Spleen (tissue), 11 donors: ENCODE data around the gene CCDC102A. TPM values are rescaled to one million over a fixed set of nuclear protein-coding genes. Genes with fewer than 3 reads are reported as not detected.

Source experiments
- DNase-seq: peaks from one replicate; pipeline ENCODE4 v3.0.0-alpha.2; 2020
- H3K27ac ChIP-seq, 8 donors: fragments of 200-600 bp; sonication (generic) in 7 of 8; 1 replicate in 4 of 8; 2 replicates in 4 of 8; pipeline versions ENCODE4 v1.5.0 to v1.8.0; 2016 to 2021; ENCODE audit warnings: inconsistent platforms in 4 of 8, mild to moderate bottlenecking in 4 of 8, moderate library complexity in 1 of 8
- H3K27me3 ChIP-seq, 7 donors: fragments of 200-600 bp; sonication (generic) in 6 of 7; replicated peaks in 1 of 7; 1 replicate in 4 of 7; 2 replicates in 3 of 7; pipeline versions ENCODE4 v1.5.0 to v1.8.0; 2016 to 2021; ENCODE audit warnings: inconsistent platforms in 3 of 7, mild to moderate bottlenecking in 1 of 7
- H3K36me3 ChIP-seq, 6 donors: fragments of 200-600 bp; sonication (generic) in 5 of 6; 1 replicate in 4 of 6; 2 replicates in 2 of 6; pipeline versions ENCODE4 v1.5.0 to v1.8.0; 2016 to 2021; ENCODE audit warnings: inconsistent platforms in 2 of 6
- H3K4me1 ChIP-seq, 6 donors: fragments of 200-600 bp; sonication (generic) in 5 of 6; 1 replicate in 3 of 6; 2 replicates in 3 of 6; pipeline versions ENCODE4 v1.5.0 to v1.8.0; 2016 to 2021; ENCODE audit warnings: inconsistent platforms in 3 of 6
- H3K4me3 ChIP-seq, 8 donors: fragments of 200-600 bp; sonication (generic) in 7 of 8; 1 replicate in 4 of 8; 2 replicates in 4 of 8; pipeline versions ENCODE4 v1.5.0 to v1.8.0; 2016 to 2021; ENCODE audit warnings: inconsistent platforms in 4 of 8, mild to moderate bottlenecking in 4 of 8, moderate library complexity in 2 of 8
- H3K9me3 ChIP-seq, 8 donors: fragments of 200-600 bp; sonication (generic) in 7 of 8; 1 replicate in 4 of 8; 2 replicates in 4 of 8; pipeline versions ENCODE4 v1.5.0 to v1.8.0; 2016 to 2021; ENCODE audit warnings: inconsistent platforms in 4 of 8
- POLR2A ChIP-seq, 3 donors: fragments of 450-650 bp; IDR thresholded peaks; one replicate each; pipeline ENCODE4 v1.5.1; 2017; ENCODE audit warnings: antibody characterized with exemption in 3 of 3, mild to moderate bottlenecking in 1 of 3
- POLR2AphosphoS5 ChIP-seq, 3 donors: sonication (generic); formaldehyde crosslinking; IDR thresholded peaks; one replicate each; pipeline ENCODE4 v1.5.1; 2017; ENCODE audit warnings: antibody characterized with exemption in 3 of 3
- WGBS, 5 donors: extraction: QIAGEN DNeasy Blood & Tissue Kit in 3 of 5; methylation state at CpG; one replicate each; pipeline versions ENCODE4 v1.1.5 to v1.1.7; 2013 to 2018; 5-methylcytosine and 5-hydroxymethylcytosine counted together
- intact Hi-C: fragments of 100-400 bp; cut with DNase I; formaldehyde crosslinking; loops from one replicate; pipeline ENCODE4 v1.15.0; 2023; ENCODE audit warnings: low total_unique reads
- polyA plus RNA-seq, 3 donors: library from polyadenylated mRNA; stranded (reverse); fragments of 200-250 nt; gene quantifications; one replicate each; pipeline ENCODE4 v1.2.1, GENCODE V29; 2013
- total RNA-seq, 7 donors: library from RNA; depleted of rRNA in 3 of 7; stranded (reverse); fragments of >200 nt in 3 of 7; fragmentation: NEBNext Ultra II Directional in 4 of 7; extraction: Animal tissue kit (Norgen Biotek cat#: 25700) in 4 of 7; gene quantifications; one replicate each; pipeline versions ENCODE4 v1.1.0 to v1.2.1, GENCODE V29; 2016 to 2021
- TF ChIP-seq, protein P1 (sequence below), 11 experiments: fragments of 200-600 bp in 7 of 11; fragments of 450-650 bp in 4 of 11; sonication (generic) in 4 of 11; IDR thresholded peaks in 8 of 11; conservative IDR thresholded peaks in 3 of 11; 1 replicate in 7 of 11; 2 replicates in 4 of 11; pipeline versions ENCODE4 v1.4.0 to v1.8.0; 2016 to 2021; ENCODE audit warnings: antibody characterized with exemption in 11 of 11, inconsistent platforms in 4 of 11, mild to moderate bottlenecking in 1 of 11
- donor health status: healthy with polysubstance abuse.
- donor health status: DM: no; HTN: no; CAD: no; lungs with moderate emphysema.
- donor health status: DM: no; HTN: no; CAD: no.
- donor health status: Bipolar disorder and iron deficiency.
- donor health status: healthy.
- donor health status: DM: no; HTN: no; CAD: no.
- donor health status: DM: yes; HTN: yes; CAD: no.

Gene CCDC102A
- total and polyA plus RNA-seq, 10 donors = 4.6 to 14.8 (median 7.8) TPM

DNA sequence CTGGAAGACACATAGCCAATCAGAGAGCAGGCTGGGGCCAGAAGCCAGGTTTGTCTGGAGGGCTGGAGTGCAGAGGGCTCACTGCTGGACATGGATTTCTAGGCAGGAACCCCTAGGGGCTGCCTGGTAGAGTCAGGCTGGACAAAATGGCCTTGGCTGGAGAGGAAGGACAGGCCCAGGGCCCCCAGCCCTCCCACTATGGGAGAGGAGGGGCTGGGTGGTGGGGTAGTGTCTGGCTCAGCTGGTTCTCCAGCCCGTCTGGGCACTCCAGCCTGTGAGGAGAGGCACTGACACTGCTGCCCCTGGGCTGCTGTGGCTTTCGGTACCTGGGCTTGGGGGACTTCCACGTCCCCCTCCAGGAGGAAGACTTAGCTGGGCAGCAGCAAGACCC, 28.3 kb downstream of the CCDC102A start:
- TF ChIP-seq, protein P1, sequence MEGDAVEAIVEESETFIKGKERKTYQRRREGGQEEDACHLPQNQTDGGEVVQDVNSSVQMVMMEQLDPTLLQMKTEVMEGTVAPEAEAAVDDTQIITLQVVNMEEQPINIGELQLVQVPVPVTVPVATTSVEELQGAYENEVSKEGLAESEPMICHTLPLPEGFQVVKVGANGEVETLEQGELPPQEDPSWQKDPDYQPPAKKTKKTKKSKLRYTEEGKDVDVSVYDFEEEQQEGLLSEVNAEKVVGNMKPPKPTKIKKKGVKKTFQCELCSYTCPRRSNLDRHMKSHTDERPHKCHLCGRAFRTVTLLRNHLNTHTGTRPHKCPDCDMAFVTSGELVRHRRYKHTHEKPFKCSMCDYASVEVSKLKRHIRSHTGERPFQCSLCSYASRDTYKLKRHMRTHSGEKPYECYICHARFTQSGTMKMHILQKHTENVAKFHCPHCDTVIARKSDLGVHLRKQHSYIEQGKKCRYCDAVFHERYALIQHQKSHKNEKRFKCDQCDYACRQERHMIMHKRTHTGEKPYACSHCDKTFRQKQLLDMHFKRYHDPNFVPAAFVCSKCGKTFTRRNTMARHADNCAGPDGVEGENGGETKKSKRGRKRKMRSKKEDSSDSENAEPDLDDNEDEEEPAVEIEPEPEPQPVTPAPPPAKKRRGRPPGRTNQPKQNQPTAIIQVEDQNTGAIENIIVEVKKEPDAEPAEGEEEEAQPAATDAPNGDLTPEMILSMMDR (IDR thresholded peaks at IDR 0.05 in 8 of 11, conservative IDR thresholded peaks at IDR 0.05 in 3 of 11) = no peak
- TF ChIP-seq POLR2AphosphoS5 (IDR thresholded peaks at IDR 0.05) (no peak), POLR2A (IDR thresholded peaks at IDR 0.05) (no peak)
- no peaks in the 10 kb centered on the region for H3K9me3 ChIP-seq
- intact Hi-C loops = no loop called here

DNA sequence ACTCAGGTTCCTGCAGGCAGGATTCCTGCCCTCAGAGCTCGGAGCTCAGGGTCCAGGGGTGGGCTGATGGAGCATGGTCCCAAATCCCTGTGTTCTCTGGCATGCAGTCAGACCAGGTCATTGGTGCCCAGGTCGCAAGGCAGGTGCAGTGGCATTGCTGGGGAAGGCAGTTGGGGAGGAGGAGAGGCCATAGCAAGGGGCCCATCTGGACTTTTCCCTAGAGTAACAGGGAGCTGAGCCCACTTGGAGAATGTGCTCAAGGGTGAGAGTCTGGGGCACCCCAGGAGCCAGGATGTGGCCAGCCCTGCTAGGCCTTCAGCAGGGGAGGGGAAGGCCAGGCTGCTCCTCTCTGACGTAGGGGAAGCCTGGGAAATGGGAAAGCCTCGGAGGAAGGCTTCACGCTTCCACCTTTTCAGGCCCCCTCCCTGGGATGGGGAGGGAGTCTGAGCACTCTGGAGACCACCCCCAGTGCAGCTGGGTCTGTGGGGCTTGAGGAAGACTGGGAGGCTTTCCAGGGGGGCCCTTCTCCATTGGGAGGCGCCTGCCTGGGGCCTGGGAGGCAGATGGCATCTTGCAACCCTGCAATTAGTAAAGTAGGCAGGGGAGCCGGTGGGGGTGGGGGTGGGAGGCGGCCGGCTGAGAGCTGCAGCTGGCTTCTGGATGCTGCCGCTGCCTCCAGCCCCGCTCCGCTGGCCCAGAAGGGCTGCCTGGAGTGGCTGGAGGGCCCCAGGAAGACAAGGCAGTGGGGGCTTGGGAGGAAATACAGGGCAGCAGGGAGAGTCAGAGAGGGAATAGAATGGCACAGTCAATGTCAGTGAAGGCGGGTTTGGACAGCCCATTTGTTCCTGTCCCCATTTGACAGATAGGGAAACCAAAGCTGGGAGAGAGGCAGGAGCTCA, 29.0 kb downstream of the CCDC102A start:
- intact Hi-C loops = no loop called here
- H3K4me3 ChIP-seq = no peak overlapping the region

More for the DNA sequence above, 28.3 kb downstream of the CCDC102A start:
- no peak overlapping the region for H3K27ac ChIP-seq
- H3K36me3 ChIP-seq = peaks cover 0 to 13% (median 4%) of the 10 kb centered on the region in 6 donors
- H3K27me3 ChIP-seq = peaks cover 0 to 4% (median 0%) of the 10 kb centered on the region in 7 donors
- no peak for DNase-seq
- no peak overlapping the region for H3K4me3 ChIP-seq
- H3K4me1 ChIP-seq = peaks cover 0 to 33% (median 11%) of the 10 kb centered on the region in 6 donors
- WGBS, 5 donors = 57 to 86% (median 83%) methylated on average over 1 to 3 of the region's 3 CpGs

DNA sequence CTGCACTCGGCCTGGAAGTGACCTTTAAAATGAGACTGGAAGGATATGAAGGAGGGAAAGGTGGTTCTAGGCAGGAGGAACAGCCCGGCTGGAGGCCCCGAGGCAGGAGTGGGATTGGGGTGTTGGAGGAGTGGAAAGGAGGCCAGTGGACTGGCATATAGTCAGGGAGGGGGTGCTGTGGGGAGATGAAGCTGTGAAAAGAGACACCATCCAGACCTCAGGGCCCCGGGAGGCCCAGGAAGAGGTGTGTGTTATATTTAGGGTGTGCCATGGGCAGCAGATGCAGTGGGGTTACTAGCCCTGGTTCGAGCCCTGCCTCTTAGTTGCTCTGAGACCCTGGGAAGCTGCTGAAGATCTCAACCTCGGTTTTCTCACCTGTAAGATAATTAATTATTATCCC, 31.2 kb downstream of the CCDC102A start:
- Histone ChIP-seq H3K27ac (no peak overlapping the region), H3K9me3 (no peaks in the 10 kb centered on the region), H3K4me3 (no peak overlapping the region), H3K4me1 (peaks cover 0 to 32% (median 8%) of the 10 kb centered on the region in 6 donors), H3K27me3 (peaks cover 0 to 4% (median 0%) of the 10 kb centered on the region in 7 donors), H3K36me3 (no peaks in the 10 kb centered on the region)
- WGBS, 5 donors = 69 to 83% (median 76%) methylated on average over 6 of the region's 6 CpGs
- no peak for DNase-seq
- TF ChIP-seq POLR2AphosphoS5 (IDR thresholded peaks at IDR 0.05) = no peak
- TF ChIP-seq, protein P1 (IDR thresholded peaks at IDR 0.05 in 8 of 11, conservative IDR thresholded peaks at IDR 0.05 in 3 of 11) = no peak
- TF ChIP-seq POLR2A (IDR thresholded peaks at IDR 0.05) = no peak
- intact Hi-C loops = no loop called here

More for the DNA sequence above, 29.0 kb downstream of the CCDC102A start:
- 66 to 83% (median 73%) methylated on average over 12 to 13 of the region's 13 CpGs for WGBS, 5 donors
- Histone ChIP-seq H3K9me3 (no peaks in the 10 kb centered on the region), H3K27me3 (peaks cover 0 to 4% (median 0%) of the 10 kb centered on the region in 7 donors), H3K4me1 (peaks cover 0 to 27% (median 8%) of the 10 kb centered on the region in 6 donors), H3K36me3 (peaks cover 0 to 8% (median 3%) of the 10 kb centered on the region in 6 donors), H3K27ac (no peak overlapping the region)
- TF ChIP-seq POLR2AphosphoS5 (IDR thresholded peaks at IDR 0.05) (peak in 1 of 3 donors; percentile 15), POLR2A (IDR thresholded peaks at IDR 0.05) (no peak)
- DNase-seq = no peak

DNA sequence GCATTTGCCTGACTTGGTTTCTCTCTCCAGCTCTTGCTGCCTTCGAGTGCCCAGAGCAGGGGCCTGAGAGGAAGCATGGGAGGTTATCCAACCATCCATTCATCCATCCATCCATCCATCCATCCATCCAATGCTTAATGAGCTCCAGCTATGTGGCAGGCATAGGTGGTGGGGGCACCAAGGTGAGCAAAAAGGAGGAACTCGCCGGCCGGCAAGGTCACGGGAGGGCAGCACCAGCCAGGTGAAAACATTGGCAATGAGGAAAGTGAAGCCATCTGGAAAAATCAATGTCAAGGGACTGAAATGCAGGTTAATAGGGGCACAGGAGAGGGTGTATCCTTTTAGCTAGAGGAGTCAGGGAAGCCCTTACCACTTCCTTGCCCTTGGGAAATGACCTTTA, 31.9 kb downstream of the CCDC102A start:
- H3K4me1 ChIP-seq = peaks cover 0 to 27% (median 6%) of the 10 kb centered on the region in 6 donors
- H3K36me3 ChIP-seq = no peaks in the 10 kb centered on the region
- H3K9me3 ChIP-seq = no peaks in the 10 kb centered on the region
- H3K4me3 ChIP-seq = no peak overlapping the region
- H3K27ac ChIP-seq = no peak overlapping the region
- 68 to 84% (median 81%) methylated on average over 5 of the region's 5 CpGs for WGBS, 5 donors
- peaks cover 0 to 4% (median 0%) of the 10 kb centered on the region in 7 donors for H3K27me3 ChIP-seq
- intact Hi-C loops = no loop called here
- DNase-seq = no peak
- TF ChIP-seq POLR2AphosphoS5 (IDR thresholded peaks at IDR 0.05) (no peak), POLR2A (IDR thresholded peaks at IDR 0.05) (no peak)
- TF ChIP-seq, protein P1 (IDR thresholded peaks at IDR 0.05 in 8 of 11, conservative IDR thresholded peaks at IDR 0.05 in 3 of 11) = no peak
